Activated CD4-positive, alpha-beta T cell treated with anti-CD3 and anti-CD28 coated beads, Interleukin-10, Interleukin-2, amounts not matched to agents 100 ng/mL and 50 ng/mL, durations not matched to agents 16 hours and 8 hours (primary cell): Measurements from ENCODE around the gene ZBTB40.

Source experiments
- DNase-seq: peaks from one replicate; pipeline ENCODE4 v3.0.0-alpha.2; 2020

The ZBTB40 gene

DNA sequence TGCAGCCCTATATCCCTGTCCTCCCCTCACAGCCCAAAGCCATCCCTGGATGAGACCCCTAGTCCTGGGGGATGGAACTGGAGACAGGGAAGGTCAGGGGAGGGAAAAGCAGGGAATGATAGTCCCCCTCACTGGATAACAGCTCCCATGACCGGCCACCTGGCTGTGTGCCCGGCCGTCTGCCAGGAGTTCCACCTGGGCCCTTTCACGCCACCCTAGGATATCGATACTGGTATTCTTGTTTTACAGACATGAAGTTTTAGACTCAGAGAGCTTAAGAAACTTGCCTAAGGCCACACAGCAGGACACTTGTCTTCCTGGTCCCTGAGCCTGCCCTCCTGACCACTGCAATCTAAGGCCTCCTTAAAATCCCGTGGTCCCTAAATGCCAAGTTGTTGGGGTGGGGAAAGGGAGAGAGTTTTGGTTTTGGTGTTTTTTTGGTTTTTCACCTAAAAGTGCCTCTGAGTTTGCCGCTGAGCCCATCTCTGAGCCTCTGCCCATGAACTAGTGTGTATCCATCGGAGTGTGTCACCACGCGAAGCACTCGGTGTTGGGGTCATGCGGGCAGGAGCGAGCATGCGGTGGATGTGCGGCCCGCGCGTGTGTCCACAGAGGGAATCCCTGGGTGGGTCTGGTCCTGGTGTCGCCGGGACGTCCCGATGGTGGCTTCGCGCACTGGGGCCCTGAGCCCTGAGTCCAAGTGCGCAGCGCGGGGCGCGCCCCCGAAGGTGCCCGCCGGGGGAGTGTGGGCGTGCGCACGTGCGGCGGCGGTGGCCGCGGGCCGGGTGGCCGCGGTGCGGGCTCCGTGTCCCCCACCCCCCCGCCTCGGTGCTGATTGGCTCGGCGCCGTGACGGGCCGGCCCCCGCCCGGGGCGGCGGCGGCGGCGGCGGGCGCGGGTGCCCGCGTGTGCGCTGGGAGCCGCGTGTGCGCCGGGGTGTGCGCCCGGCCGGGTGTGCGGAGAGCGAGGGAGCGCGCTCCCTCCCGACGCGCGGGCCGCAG lies 111.2 kb downstream of the ZBTB40 start, which contains the start of gene EPHA8:
Gene EPHA8 (plus strand): TSS at position 906 of the 1,000 bp plus-strand sequence. CDS start 147 bp downstream, outside the sequence.
- DNase-seq, result no peak

DNA sequence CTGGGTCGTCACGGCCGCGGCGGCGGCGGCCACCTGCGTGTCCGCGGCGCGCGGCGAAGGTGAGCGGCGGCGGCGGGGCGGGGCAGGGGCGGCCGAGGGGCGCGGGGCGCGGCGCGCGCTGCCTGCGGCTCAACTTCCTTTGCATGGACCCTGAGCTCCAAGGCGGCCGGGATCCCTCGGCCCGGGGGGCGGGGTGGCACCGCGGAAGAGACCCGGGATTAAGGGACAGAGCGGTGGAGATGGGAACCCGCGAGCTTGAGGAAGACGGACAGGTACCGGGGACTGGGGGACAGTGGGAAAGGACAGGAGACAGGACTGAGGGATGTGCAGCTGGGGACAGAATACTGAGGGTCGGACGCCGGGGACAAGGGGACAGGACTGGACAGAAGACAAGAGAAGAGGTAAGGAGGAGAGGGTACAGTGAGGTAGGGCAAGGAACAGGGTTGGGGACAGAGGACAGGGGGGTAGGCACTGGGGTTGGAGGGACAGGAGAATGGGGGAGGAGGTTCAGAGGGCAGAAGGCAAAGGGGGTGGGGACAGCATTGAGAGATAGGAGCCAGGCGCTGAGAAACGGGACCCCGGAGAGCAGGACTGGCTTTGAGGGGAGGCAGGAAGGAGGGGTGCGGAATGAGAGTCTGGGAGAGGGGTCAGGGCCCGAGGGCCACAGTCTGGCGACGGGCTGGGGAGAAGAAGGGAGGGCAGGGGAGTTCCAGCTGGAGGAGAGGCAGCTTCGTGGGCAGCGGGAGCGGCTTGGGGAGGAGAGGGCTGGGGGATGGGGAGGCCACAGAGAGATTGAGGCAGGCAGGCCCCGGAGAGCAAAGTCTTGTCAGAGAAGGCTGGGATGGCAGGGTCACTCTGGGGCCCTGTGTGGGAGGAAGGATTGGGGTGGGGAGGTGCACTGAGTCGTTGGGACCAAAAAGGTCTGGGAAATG lies 112.3 kb downstream of the ZBTB40 start:
- DNase-seq, result no peak

- no peak for DNase-seq
Observed at GRCh38 chr1:22566161-22566560, 114.5 kb downstream of the ZBTB40 start.

- no peak for DNase-seq
Observed at GRCh38 chr1:22567197-22567596, 115.5 kb downstream of the ZBTB40 start.

DNA sequence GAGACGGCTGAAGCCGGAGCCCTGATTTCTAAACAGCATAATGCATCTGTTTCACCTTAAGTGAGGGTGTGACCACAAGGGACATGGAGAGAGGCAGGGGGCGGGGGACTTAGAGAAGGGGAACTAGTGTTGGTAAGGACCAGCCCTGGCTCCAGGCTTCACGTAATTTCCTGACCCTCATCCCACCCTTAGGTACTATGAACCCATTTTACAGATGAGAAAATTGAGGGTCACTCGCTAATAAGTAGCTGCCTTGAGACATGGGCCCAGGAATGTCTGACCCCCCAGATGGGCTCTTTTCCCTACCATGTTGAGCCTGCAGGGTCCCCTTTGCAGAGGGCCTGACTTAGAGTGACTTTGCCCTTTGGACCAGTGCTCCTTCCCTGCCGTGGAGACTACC lies 116.3 kb downstream of the ZBTB40 start:
- no peak for DNase-seq

DNA sequence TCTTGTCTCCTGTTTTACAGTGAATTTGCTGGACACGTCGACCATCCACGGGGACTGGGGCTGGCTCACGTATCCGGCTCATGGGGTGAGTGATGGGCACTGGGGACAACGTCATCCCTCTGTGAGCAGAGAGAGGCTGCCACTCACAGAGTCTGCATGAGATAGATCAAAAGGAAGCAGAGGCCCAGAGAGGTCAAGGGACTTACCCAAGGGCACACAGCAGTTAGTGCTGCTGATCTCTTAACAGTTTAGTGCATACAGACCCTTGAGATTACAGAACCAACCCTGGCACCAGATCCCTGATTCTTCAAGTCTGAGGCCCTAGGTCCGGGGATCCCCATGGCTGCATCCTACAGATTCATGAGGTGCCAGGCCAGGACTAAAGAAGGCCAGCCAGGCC lies 117.6 kb downstream of the ZBTB40 start:
- DNase-seq, result no peak

DNA sequence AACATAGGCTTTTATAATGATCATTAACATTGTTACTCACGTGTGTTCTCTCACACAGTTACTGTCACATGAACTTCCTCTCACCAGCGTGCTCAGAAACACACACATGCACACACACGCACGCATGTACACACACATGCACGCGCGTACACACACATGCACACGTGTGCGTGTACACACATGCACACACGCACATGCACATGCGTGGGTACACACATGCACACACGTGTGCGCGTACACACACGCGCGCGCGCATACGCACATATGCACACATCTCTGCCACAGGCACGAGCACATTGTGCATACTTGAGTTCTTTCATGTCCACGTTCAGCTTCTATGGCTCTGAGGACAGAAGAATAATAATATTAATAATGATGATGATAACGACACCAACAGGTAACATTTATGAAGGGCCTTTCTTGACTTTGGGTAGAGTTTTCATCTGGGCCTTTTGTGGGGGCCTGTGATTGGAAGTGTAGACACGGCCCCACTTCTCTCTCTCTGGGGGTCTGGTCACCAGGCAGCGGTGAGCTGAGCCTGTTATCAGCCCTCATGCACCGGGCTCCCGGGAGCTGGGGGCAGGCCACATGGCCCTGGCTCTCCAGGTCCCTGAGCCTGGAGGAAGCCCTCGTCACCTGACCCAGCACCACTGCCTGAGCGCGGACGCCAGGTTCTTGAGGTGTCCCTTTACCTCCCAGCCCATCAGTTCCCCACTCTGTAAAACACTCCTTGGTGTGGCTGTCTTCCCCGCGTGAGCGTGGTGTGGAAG lies 118.7 kb downstream of the ZBTB40 start:
- no peak for DNase-seq

GRCh38 chr1:22572818-22573217 lies 121.2 kb downstream of the ZBTB40 start:
- no peak for DNase-seq

DNA sequence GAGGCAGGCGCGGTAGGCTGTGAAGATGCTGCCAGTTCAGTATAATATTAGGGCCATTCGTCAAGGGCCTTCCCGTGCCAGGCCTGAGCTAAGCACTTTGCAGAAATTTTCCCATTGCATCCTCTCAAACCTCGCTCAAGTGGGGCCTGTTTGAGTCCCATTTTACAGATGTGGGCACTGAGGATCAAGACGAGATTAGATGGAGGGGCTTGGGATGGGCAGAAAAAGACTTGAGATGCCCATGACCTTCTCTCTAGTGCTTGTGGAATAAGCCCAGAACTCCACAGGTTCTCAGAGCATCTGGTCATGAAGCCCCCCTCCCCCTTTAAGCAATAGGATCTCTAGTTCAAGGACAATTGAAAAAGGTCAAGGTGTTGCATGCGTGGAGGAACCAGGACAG lies 121.6 kb downstream of the ZBTB40 start:
- DNase-seq, result no peak

GRCh38 chr1:22575532-22576149 lies 124.0 kb downstream of the ZBTB40 start:
- DNase-seq, result no peak

GRCh38 chr1:22576150-22576544 lies 124.5 kb downstream of the ZBTB40 start:
- DNase-seq, result no peak

- no peak for DNase-seq
Observed at GRCh38 chr1:22576617-22577016, 125.0 kb downstream of the ZBTB40 start.

- DNase-seq, result no peak
Observed at GRCh38 chr1:22578732-22579361, 127.2 kb downstream of the ZBTB40 start.

GRCh38 chr1:22579541-22580155 lies 128.0 kb downstream of the ZBTB40 start:
- DNase-seq, result no peak
